ENCODE data around the gene PHF2.

Gene PHF2

GRCh38 chr9:93665128-93665636 lies 88.8 kb downstream of the PHF2 start:
- POLR2A ChIA-PET: interaction anchor here (0.6 kb wide), 1 partner anchor 143 kb away, joined by 3 read pairs; no protein-coding TSS in a partner anchor
- H3K27ac ChIP-seq (ENCODE audit: extremely low read depth, low read depth, low read length): no peak overlapping the region
- H3K9me3 ChIP-seq (ENCODE audit: control insufficient read depth, insufficient read depth, low read depth, low read length): no peaks in the 10 kb centered on the region
- CTCF ChIA-PET: interaction anchor here (1.1 to 1.3 kb wide), 2 partner anchors 20 to 162 kb away, joined by 3 to 4 read pairs; no protein-coding TSS in a partner anchor
- peaks cover 0 to 37% of the 10 kb centered on the region in 2 experiments; a peak in 2 of 3 replicates for H3K36me3 ChIP-seq (ENCODE audit: control insufficient read depth in 2 of 2, insufficient read depth in 1 of 2, low read length in 2 of 2)
- TF ChIP-seq ZNF148 (tag by site-specific recombination; IDR thresholded peaks at IDR 0.05; ENCODE audit: borderline replicate concordance) (no peak), SCRT2 (tag by site-specific recombination; IDR thresholded peaks at IDR 0.05) (no peak), INSM2 (tag by site-specific recombination; IDR thresholded peaks at IDR 0.05) (no peak), REST (tag by site-specific recombination; IDR thresholded peaks at IDR 0.05) (no peak), ZNF518A (tag by site-specific recombination; conservative IDR thresholded peaks at IDR 0.05; ENCODE audit: low read depth) (no peak), KLF9 (tag by site-specific recombination; IDR thresholded peaks at IDR 0.05; ENCODE audit: low read depth) (no peak), YY1 (tag by site-specific recombination; IDR thresholded peaks at IDR 0.05) (no peak), REPIN1 (tag by site-specific recombination; IDR thresholded peaks at IDR 0.05; ENCODE audit: low read depth) (no peak), ZFP41 (tag by site-specific recombination; IDR thresholded peaks at IDR 0.05; ENCODE audit: borderline replicate concordance) (no peak), ZNF362 (tag by site-specific recombination; IDR thresholded peaks at IDR 0.05) (no peak), SALL2 (tag by site-specific recombination; IDR thresholded peaks at IDR 0.05; ENCODE audit: borderline replicate concordance) (no peak), RBAK (tag by site-specific recombination; IDR thresholded peaks at IDR 0.05) (no peak), ZNF777 (tag by site-specific recombination; IDR thresholded peaks at IDR 0.05; ENCODE audit: borderline replicate concordance) (no peak), ZNF266 (tag by site-specific recombination; IDR thresholded peaks at IDR 0.05; ENCODE audit: low read depth) (no peak), ZNF677 (tag by site-specific recombination; IDR thresholded peaks at IDR 0.05) (no peak), ZNF658 (tag by site-specific recombination; IDR thresholded peaks at IDR 0.05) (no peak)
- no peaks in the 10 kb centered on the region for H3K4me1 ChIP-seq (ENCODE audit: control insufficient read depth, insufficient read depth, low read length)
- no peak overlapping the region for H3K4me3 ChIP-seq (ENCODE audit: low read depth, low read length)

All from HEK293 (cell line).